ENCODE measurements around the gene ATP2A2. TPM values are rescaled to one million over a fixed set of nuclear protein-coding genes. Genes with fewer than 3 reads are reported as not detected.
A peak's percentile ranks its signal among the peaks of the same experiment; 100 is the strongest.

The ATP2A2 gene
- total and polyA plus RNA-seq, 2 of the 4 experiments (the other 2 are of a cell fraction), result 166 to 225 TPM

GRCh38 chr12:110304061-110304551, 23.1 kb downstream of the ATP2A2 start:
- peaks cover 44% of the 10 kb centered on the region for H3K36me3 ChIP-seq (ENCODE audit: control insufficient read depth, insufficient read depth, low read length)
- H3K4me3 ChIP-seq (ENCODE audit: insufficient read depth, low read depth, low read length), result no peak overlapping the region
- intact Hi-C loops (cut with micrococcal nuclease) (no loop called here), dilution Hi-C loops (cut with HindIII; ENCODE audit: low sequenced_read_pairs, unreplicated experiment) (no loop called here), in situ Hi-C loops (cut with MboI; ENCODE audit: low sequenced_read_pairs) (no loop called here)
- no peak overlapping the region for H2AK9ac ChIP-seq (replicated peaks; ENCODE audit: low read depth, low read length, poor library complexity)
- H2BK120ac ChIP-seq (ENCODE audit: low read depth, low read length), result peak overlapping the region; percentile 14; the same call in 1 of the 2 replicates
- H3K4me1 ChIP-seq (ENCODE audit: control insufficient read depth, insufficient read depth, low read length), result peaks cover 18% of the 10 kb centered on the region
- no peak overlapping the region; the same call in 1 of the 2 replicates for H4K5ac ChIP-seq (ENCODE audit: low read depth, low read length)
- H3K14ac ChIP-seq (replicated peaks; ENCODE audit: low read depth, low read length), result 0 out of 2 replicates have a peak overlapping the region, but pooled peaks have one; percentile 67
- POLR2A ChIA-PET (ENCODE audit: unreplicated experiment), result no interaction called here
- H2BK15ac ChIP-seq (ENCODE audit: low read depth, low read length), result no peak overlapping the region
- H4K91ac ChIP-seq (ENCODE audit: insufficient read depth, low read depth, low read length), result no peak overlapping the region
- 0 out of 2 replicates have a peak overlapping the region, but pooled peaks have one; percentile 43 for H2AK5ac ChIP-seq (ENCODE audit: low read depth, low read length)
- CTCF ChIA-PET, result interaction anchor here (0.5 kb wide), 1 partner anchor 93 kb away, joined by 3 read pairs; no protein-coding TSS in a partner anchor
- peak overlapping the region; percentile 69; the same call in 1 of the 2 replicates for H3K23ac ChIP-seq (ENCODE audit: low read depth, low read length)
- no peak overlapping the region for H2BK20ac ChIP-seq (ENCODE audit: low read depth, low read length)
- peak; percentile 68 for DNase-seq
- peaks cover 25% of the 10 kb centered on the region for H3K9me1 ChIP-seq (ENCODE audit: insufficient read depth, low read length)
- H3K56ac ChIP-seq (ENCODE audit: extremely low read depth, insufficient read depth, low read length), result no peak overlapping the region
- H3K18ac ChIP-seq (ENCODE audit: low read depth, low read length), result no peak overlapping the region
- H3K9ac ChIP-seq (ENCODE audit: low read depth, low read length), result no peak overlapping the region
- H3K9me3 ChIP-seq (ENCODE audit: control insufficient read depth, insufficient read depth, low read length), result no peaks in the 10 kb centered on the region
- peak; percentile 49 for ATAC-seq (ENCODE audit: low read depth)
- H3K4me2 ChIP-seq (ENCODE audit: low read depth, low read length), result peak overlapping the region; percentile 33; the same call in 1 of the 2 replicates
- H2BK5ac ChIP-seq (ENCODE audit: low read depth, low read length, poor library complexity, severe bottlenecking), result peak overlapping the region; percentile 84
- peaks cover 8 to 68% of the 10 kb centered on the region in 2 experiments; a peak in 3 of 4 replicates for H3K79me1 ChIP-seq (ENCODE audit: low read depth in 1 of 2, low read length in 2 of 2)
- no CpG with 5 or more reads among the region's 4 CpGs for WGBS, 2 experiments (ENCODE audit: extremely low coverage in 2 of 2, insufficient read length in 1 of 2)
- TF ChIP-seq FOS (IDR thresholded peaks at IDR 0.05; ENCODE audit: low read depth, low read length) (no peak), CHD1 (IDR thresholded peaks at IDR 0.05; ENCODE audit: low read depth, low read length) (no peak), MAFK (IDR thresholded peaks at IDR 0.05; ENCODE audit: low read depth, low read length) (no peak), RFX5 (IDR thresholded peaks at IDR 0.05; ENCODE audit: low read depth, low read length) (no peak), CEBPB (IDR thresholded peaks at IDR 0.05; ENCODE audit: low read depth, low read length) (no peak), USF2 (IDR thresholded peaks at IDR 0.05; ENCODE audit: low read depth, low read length) (no peak), MXI1 (IDR thresholded peaks at IDR 0.05; ENCODE audit: borderline replicate concordance, low read depth, low read length) (no peak), NFE2L2 (IDR thresholded peaks at IDR 0.05; ENCODE audit: low read depth, low read length) (no peak), POLR2A (IDR thresholded peaks at IDR 0.05; ENCODE audit: low read depth, low read length) (no peak), RAD21 (IDR thresholded peaks at IDR 0.05; ENCODE audit: low read length) (no peak), ELK1 (IDR thresholded peaks at IDR 0.05; ENCODE audit: borderline replicate concordance, low read depth, low read length) (no peak)
- no TSS peak for BruUV-seq (replicated peaks)
- H3K27me3 ChIP-seq (ENCODE audit: control insufficient read depth, insufficient read depth, low read length), result no peaks in the 10 kb centered on the region
- peak overlapping the region in 1 of 2 experiments; percentile 16; a peak in 1 of 4 replicates for H4K8ac ChIP-seq (ENCODE audit: low read depth in 2 of 2, low read length in 2 of 2)
- no peak overlapping the region for H3K4ac ChIP-seq (ENCODE audit: low read depth, low read length)
- no peak overlapping the region for H2AFZ ChIP-seq (replicated peaks; ENCODE audit: low read length, poor library complexity)
- peaks cover 96% of the 10 kb centered on the region for H4K20me1 ChIP-seq (ENCODE audit: insufficient read depth, low read length)
- peak overlapping the region; percentile 61 for H3K27ac ChIP-seq (ENCODE audit: insufficient read depth, low read length)
